ENCODE data around the gene ACO2. TPM values are rescaled to one million over a fixed set of nuclear protein-coding genes. Genes with fewer than 3 reads are reported as not detected.

Gene ACO2
- total RNA-seq, 4 donors from 2014 or later, result 69.9 to 91.1 (median 76.4) TPM

GRCh38 chr22:41522813-41523212, 53.9 kb downstream of the ACO2 start:
- H3K36me3 ChIP-seq, result peaks cover 0 to 80% (median 0%) of the 10 kb centered on the region in 3 donors
- WGBS, 2 donors, result 86% methylated on average over 9 of the region's 9 CpGs
- peak overlapping the region; percentile 51 to 93 (median 85) for H3K27ac ChIP-seq
- no peaks in the 10 kb centered on the region for H3K9me3 ChIP-seq
- H3K4me1 ChIP-seq, result peaks cover 0 to 49% (median 26%) of the 10 kb centered on the region in 4 donors
- no peak for TF ChIP-seq EP300 (IDR thresholded peaks at IDR 0.05)
- no peak for TF ChIP-seq CTCF (IDR thresholded peaks at IDR 0.05)
- TF ChIP-seq POLR2A (IDR thresholded peaks at IDR 0.05), result no peak
- DNase-seq (ENCODE audit: low spot score in 2 of 2), result no peak
- no peak overlapping the region for H3K4me3 ChIP-seq
- no peaks in the 10 kb centered on the region for H3K27me3 ChIP-seq

- no peak overlapping the region for H3K4me3 ChIP-seq
- peaks cover 0 to 45% (median 26%) of the 10 kb centered on the region in 4 donors for H3K4me1 ChIP-seq
- no peaks in the 10 kb centered on the region for H3K9me3 ChIP-seq
- no peak for DNase-seq (ENCODE audit: low spot score in 2 of 2)
- peaks cover 0 to 82% (median 0%) of the 10 kb centered on the region in 3 donors for H3K36me3 ChIP-seq
- WGBS, 2 donors, result 61 to 71% methylated on average over 20 to 21 of the region's 21 CpGs
- H3K27ac ChIP-seq, result peak overlapping the region; percentile 51 to 93 (median 85)
- no peak for TF ChIP-seq CTCF (IDR thresholded peaks at IDR 0.05)
- TF ChIP-seq EP300 (IDR thresholded peaks at IDR 0.05), result no peak
- TF ChIP-seq POLR2A (IDR thresholded peaks at IDR 0.05), result no peak
- H3K27me3 ChIP-seq, result no peaks in the 10 kb centered on the region
These were observed 54.7 kb downstream of the ACO2 start for GRCh38 chr22:41523464-41524221.

GRCh38 chr22:41524251-41524661, 55.3 kb downstream of the ACO2 start:
- no peaks in the 10 kb centered on the region for H3K27me3 ChIP-seq
- peak; percentile 66 to 67 for DNase-seq (ENCODE audit: low spot score in 2 of 2)
- TF ChIP-seq POLR2A (IDR thresholded peaks at IDR 0.05) (no peak), EP300 (IDR thresholded peaks at IDR 0.05) (peak in 1 of 2 donors; percentile 52), CTCF (IDR thresholded peaks at IDR 0.05) (no peak)
- peak overlapping the region in 1 of 4 donors; percentile 8 for H3K4me3 ChIP-seq
- H3K27ac ChIP-seq, result peak overlapping the region; percentile 51 to 93 (median 85)
- peaks cover 0 to 45% (median 26%) of the 10 kb centered on the region in 4 donors for H3K4me1 ChIP-seq
- 44 to 50% methylated on average over 13 of the region's 13 CpGs for WGBS, 2 donors
- H3K9me3 ChIP-seq, result no peaks in the 10 kb centered on the region
- H3K36me3 ChIP-seq, result peaks cover 0 to 82% (median 0%) of the 10 kb centered on the region in 3 donors

GRCh38 chr22:41524809-41525449, 56.0 kb downstream of the ACO2 start:
- Histone ChIP-seq H3K9me3 (no peaks in the 10 kb centered on the region), H3K27ac (peak overlapping the region; percentile 51 to 93 (median 85)), H3K36me3 (peaks cover 0 to 83% (median 0%) of the 10 kb centered on the region in 3 donors), H3K4me1 (peaks cover 0 to 45% (median 26%) of the 10 kb centered on the region in 4 donors), H3K27me3 (no peaks in the 10 kb centered on the region), H3K4me3 (no peak overlapping the region)
- TF ChIP-seq EP300 (IDR thresholded peaks at IDR 0.05), result no peak
- no peak for TF ChIP-seq CTCF (IDR thresholded peaks at IDR 0.05)
- 59 to 71% methylated on average over 13 to 16 of the region's 17 CpGs for WGBS, 2 donors
- DNase-seq (ENCODE audit: low spot score in 2 of 2), result no peak

Data from tibial nerve (tissue), 4 donors.